ENCODE results near the gene DNAJC5. TPM values are rescaled to one million over a fixed set of nuclear protein-coding genes. Genes with fewer than 3 reads are reported as not detected.
"Not testable (repeated sequence)": the region's sequence is repeated elsewhere in the genome, so short reads cannot be mapped to it uniquely, and the experiment has no call there.

The DNAJC5 gene
- total RNA-seq, 1 donor from 2014 or later = 67.3 TPM

DNA sequence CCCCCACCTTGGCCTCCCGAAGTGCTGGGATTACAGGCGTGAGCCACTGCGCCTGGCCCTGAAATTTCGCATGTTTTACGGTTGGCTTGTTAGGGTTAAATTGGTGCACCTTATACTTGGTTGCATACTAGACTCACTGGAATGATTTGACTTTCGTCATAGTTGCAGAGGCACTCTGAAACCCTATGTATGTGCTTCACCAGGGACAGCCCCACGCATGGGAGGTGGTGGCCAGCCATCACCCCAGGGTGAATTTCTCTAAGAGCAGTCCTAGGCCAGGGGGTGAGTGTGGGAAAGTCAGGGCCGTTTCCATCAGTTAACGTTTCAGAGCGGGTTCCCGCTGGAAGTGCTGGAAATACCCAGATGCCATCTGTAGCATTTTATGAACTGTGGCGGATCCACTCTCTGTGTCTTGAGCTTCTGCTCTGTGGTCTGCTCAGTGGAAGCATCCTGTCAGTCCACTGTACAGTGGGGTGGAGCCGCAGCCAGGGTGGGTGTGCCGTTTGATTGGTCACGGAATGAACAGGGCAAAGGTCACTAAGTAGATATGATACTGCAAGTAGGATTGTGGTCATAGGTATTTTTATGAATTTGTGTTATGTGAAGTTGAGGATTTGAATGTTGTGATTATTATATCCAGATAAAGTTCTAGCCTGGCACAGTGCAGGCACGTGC is 13.2 kb downstream of the DNAJC5 start:
- DNase-seq (ENCODE audit: low read depth in 2 of 2) = no peak

DNA sequence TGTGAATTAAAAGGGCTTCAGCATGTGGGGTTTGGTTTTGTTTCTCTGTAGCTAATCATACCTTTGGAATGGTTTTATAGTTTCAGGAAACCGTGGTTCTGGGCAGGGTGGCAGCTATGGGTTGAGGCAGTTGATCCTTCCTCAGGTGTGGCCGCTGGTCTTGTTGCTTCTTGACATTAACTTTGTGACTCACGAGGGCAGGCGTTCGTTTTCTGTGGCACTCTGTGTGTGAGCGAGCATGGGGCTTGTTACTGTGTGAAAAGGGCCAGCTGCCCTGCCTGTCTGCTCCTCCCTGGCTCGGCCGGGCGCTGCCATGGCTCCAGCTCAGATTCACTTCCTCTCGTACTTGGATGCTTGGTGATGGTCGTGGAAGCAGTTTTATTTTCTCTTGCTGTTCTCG is 16.2 kb downstream of the DNAJC5 start:
- DNase-seq (ENCODE audit: low read depth in 2 of 2) = peak in 1 of 2 donors; percentile 23

DNA sequence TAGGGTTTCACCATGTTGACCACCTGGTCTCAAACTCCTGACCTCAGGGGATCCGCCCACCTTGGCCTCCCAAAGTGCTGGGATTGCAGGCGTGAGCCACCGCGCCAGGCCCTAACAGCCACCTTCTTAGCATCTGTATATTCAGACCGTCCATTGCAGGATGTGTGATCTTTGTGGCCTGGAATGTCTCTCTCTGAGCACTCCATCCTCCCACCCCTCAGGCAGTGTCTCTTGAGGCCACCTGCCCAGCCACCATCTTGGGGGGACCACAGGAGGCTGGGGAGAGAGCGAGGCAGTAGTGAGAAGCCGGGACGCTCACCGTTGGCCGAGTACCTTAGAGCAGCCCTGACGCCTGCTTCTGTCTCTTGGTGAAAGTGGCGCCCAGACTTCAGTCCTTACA is 18.8 kb downstream of the DNAJC5 start:
- DNase-seq (ENCODE audit: low read depth in 2 of 2) = no peak

DNA sequence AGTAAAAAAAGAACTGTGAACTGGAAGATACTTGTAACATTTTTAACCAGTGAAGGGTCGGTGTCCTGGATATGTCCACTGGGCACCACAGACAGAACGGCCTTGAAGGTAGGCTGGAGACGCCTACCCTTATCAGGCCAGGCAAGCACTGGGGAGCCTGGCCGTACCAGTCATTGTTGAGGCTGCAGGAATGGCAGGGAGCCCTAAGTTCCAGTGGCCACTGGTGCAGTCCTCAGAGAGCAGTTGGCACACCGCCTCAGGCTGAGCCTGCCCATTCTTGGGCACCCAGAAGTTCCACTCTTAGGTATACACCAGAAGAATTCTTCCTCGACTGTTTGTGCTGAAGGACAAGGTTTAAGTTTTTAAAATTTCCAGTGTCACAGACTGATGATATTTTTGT is 20.5 kb downstream of the DNAJC5 start:
- DNase-seq (ENCODE audit: low read depth in 2 of 2) = no peak

DNA sequence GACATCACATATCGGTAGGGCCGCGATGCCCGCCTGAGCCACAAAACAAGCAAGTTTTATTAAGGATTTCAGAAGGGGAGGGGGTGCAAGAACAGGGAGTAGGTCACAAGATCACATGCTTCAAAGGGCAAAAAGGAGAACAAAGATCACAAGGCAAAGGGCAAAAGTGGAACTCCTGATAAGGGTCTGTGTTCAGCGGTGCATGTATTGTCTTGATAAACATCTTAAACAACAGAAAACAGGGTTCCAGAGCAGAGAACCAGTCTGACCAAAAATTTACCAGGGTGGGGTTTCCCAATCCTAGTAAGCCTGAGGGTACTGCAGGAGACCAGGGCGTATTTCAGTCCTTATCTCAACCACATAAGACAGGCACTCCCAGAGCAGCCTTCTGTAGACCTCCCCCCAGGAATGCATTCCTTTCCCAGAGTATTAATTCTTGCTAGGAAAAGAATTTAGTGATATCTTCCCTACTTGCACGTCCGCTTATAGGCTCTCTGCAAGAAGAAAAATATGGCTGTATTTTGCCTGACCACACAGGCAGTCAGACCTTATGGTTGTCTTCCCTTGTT is 21.5 kb downstream of the DNAJC5 start:
- DNase-seq (ENCODE audit: low read depth in 2 of 2) = not testable (repeated sequence)

DNA sequence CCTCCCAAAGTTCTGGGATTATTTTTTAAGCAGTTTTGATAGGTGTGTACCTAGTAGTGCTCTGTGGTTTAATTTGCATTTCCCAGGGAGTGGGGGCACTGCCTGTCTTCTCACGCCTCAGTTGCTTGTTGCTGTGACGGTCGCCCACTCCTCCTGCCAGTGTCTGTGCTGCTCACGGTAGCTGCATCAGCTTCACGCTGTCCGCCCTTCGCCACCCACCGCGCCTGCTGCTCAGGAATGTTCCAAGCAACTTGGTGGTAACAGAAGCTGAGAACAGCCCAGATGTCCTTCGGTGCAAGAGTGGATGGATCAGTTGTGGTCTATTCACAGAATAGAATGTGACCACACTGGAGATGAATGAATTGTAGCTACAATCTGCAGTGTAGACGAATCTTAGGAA is 22.9 kb downstream of the DNAJC5 start:
- DNase-seq (ENCODE audit: low read depth in 2 of 2) = no peak

DNA sequence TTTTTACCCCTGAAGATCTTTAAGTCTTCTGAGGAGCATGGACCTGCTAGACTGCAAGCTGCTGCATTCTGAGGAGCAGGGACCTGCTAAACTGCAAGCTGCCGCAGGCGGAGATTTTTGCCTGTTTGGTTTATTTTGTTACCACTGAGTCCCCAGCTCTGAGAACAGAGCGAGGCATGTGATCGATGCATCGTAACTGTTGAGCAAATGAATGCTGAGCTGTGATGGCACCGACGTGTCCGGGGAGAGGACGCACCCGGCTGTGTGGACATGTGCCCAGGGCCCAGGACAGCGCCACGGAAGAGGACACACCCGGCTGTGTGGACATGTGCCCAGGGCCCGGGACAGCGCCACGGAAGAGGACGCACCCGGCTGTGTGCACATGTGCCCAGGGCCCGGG is 24.2 kb downstream of the DNAJC5 start:
- DNase-seq (ENCODE audit: low read depth in 2 of 2) = no peak

DNA sequence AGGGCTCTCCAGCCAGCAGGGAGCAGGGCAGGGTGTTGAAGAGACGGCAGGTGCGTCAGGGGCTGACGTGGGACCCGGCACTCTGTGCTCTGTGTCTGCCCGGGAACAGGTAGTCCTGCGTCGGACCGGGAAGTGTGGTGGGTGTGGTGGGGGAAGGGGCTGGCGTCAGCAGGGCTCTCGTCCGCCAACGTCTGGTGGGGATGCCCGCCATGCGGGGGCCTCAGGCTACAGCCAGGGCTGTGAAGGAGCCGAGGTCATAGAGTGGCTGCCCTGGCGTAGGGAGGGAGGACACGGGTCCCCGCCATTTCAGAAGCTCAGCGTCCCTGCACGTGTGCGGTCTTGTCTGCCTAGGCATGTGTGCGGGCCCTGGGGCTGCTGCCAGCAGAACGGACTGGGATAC is 25.3 kb downstream of the DNAJC5 start:
- no peak for DNase-seq (ENCODE audit: low read depth in 2 of 2)

DNA sequence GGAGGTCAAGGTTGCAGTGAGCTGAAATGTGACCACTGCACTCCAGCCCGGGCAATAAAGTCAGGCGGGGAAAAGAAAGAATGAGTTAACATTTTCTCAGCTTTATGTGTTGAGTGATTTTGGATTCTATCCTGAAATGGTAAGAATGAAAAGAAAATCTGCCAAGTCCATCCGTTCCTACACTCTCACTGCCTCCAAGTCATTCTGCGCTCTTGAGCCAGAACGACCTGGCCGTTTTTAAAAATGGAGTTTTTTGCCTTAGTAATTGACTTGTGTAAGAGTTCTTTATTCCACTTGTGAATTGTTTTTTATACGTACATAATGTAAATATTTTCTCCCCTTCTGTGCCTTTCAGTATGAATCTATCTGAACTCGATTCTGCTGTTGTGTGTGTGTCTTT is 28.7 kb downstream of the DNAJC5 start:
- DNase-seq (ENCODE audit: low read depth in 2 of 2) = no peak

DNA sequence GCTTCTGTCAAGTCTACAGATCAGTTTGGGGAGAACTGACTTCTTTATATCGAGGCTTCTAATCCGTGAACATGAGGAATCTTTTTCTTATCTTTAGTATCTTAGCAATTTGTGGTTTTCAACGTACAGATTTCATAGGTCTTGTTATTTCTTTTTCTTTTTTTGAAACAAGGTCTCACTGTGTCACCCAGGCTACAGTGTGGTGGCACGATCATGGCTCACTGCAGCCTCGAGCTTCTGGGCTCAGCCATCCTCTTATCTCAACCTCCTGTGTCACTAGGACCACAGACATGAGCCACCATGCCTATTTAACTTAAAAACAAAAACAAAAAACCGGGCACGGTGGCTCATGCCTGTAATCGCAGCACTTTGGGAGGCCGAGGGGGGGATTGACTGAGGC is 29.3 kb downstream of the DNAJC5 start:
- DNase-seq (ENCODE audit: low read depth in 2 of 2) = no peak

DNA sequence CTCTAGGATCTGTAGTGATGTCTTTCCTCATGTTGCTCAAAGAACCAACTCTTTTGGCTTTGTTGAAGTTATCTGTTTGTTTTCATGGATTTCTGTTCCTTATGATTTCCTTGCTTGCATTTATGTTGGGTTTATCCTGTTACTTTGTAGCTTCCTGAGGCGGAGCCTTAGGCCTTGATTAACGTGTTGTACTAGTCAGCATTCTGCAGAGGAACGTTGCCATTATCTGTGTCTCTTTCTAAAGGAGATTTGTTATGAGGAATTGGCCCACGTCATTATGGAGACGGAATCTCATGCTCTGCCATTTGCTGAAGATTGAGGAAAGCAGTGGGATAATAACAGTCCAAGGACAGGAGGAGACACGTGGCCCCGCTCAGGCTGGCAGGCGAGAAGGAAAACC is 31.4 kb downstream of the DNAJC5 start:
- DNase-seq (ENCODE audit: low read depth in 2 of 2) = no peak

DNA sequence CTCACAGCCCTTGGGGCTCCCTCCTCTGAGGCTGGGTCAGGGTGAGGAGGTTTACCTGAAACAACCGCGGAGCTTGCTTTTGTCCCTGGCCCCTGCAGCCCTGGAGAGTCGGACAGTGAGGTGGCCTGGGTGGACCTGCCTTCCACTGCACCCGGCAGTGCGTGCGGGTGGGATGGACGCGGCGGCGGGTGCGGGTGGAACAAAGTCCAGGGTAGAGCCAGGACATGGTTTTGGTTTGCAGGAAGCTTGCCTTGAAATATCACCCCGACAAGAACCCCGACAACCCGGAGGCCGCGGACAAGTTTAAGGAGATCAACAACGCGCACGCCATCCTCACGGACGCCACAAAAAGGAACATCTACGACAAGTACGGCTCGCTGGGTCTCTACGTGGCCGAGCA is 34.1 kb downstream of the DNAJC5 start:
- no peak for DNase-seq (ENCODE audit: low read depth in 2 of 2)

DNA sequence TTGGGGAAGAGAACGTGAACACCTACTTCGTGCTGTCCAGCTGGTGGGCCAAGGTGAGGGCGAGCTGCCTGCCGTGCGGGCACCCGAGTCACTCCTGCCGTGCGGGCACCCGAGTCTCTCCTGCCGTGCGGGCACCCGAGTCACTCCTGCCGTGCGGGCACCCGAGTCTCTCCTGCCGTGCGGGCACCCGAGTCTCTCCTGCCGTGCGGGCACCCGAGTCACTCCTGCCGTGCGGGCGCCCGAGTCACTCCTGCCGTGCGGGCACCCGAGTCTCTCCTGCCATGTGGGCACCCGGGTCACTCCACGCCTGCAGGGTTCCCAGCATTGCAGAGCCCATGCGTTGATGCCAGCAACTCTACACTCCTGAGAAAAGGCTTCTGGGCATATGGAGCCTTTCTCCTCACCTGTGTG is 34.6 kb downstream of the DNAJC5 start:
- not testable (repeated sequence) for DNase-seq (ENCODE audit: low read depth in 2 of 2)

DNA sequence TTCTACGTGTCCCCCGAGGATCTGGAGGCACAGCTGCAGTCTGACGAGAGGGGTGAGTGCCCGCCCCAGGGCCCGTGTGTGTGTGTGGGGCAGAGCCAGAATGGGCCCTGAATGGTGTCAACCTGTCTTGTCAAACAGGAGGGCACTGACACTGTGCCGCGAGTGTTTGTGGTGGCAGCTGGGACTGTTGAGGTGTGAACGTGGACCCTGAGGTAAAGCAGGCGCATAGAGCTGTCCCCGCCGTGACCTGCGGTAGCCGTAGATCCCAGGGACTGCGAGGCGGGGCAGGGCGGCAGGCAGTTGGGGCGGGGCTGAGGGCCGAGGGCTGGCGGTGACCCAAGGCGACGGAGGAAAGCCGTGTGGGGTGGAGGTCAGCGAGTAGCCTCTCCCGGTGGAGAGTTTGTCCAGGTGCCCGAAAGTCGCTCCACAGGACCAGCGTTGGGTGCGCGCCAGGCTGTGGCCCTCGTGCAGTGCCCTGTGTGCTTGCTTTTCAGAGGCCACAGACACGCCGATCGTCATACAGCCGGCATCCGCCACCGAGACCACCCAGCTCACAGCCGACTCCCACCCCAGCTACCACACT is 36.1 kb downstream of the DNAJC5 start:
- no peak for DNase-seq (ENCODE audit: low read depth in 2 of 2)

DNA sequence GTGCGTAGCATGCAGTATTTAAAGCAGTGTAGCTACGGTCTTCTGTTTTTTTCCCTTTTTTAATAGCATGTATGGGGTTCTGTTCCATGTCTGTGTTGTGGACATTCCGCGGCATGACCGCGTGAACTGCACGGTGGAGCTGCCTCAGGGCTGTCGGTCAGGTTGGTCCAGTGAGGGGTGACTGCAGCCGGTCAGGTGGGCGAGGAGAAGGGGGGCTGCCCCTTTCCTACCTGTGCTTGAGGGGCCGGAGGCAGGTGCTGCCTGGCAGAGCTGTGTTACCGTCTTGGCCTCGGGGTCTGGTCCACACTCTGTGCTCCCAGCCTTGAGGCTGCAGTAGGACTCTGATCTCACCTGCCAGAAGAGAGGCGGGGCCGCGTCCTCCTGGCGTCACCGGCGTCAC is 36.8 kb downstream of the DNAJC5 start:
- DNase-seq (ENCODE audit: low read depth in 2 of 2) = no peak

DNA sequence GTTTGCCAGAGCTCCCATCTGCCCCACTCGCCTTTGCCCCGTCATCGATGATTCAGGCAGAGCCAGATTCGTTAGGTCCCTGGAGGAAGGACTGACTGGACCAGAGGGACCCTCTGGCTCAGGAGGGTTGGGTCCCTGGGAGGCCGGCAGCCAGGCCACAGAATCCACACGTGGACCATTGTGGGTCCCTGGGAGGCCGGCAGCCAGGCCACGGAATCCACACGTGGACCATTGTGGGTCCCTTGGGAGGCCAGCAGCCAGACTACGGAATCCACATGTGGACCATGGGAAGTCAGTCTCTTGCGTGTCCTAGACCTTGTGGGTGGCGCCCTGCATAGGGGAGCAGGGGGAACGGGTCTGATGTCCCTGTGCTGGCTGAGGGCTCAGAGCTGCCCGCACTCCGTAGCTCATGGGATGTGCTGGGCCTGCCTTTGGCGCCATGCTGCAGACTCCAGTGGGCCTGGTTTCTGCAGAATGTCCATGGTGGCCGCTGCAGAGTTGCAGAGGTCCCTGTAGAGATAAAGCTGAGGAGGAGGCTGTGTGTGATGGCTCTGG is 37.8 kb downstream of the DNAJC5 start:
- no peak for DNase-seq (ENCODE audit: low read depth in 2 of 2)

DNA sequence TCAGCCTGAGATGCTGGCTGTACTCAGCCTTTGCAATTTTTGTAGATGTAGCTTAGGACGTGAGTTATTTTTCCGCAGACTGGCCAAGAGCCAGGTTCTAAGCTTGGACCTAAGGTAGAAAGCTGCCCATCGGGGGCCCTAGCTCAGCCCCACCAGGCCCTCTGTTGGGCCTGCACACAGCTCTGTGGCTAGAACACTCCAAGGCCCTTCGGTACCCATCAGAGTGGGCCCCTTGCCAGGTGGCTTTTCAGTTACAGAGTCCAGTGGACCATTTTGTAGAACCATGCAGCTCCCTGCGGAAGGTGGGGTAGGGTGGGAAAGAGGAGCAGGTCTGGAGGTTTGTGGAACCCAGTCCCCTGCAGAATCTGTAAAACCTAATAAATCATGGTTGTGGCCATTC is 38.7 kb downstream of the DNAJC5 start:
- DNase-seq (ENCODE audit: low read depth in 2 of 2) = no peak

DNA sequence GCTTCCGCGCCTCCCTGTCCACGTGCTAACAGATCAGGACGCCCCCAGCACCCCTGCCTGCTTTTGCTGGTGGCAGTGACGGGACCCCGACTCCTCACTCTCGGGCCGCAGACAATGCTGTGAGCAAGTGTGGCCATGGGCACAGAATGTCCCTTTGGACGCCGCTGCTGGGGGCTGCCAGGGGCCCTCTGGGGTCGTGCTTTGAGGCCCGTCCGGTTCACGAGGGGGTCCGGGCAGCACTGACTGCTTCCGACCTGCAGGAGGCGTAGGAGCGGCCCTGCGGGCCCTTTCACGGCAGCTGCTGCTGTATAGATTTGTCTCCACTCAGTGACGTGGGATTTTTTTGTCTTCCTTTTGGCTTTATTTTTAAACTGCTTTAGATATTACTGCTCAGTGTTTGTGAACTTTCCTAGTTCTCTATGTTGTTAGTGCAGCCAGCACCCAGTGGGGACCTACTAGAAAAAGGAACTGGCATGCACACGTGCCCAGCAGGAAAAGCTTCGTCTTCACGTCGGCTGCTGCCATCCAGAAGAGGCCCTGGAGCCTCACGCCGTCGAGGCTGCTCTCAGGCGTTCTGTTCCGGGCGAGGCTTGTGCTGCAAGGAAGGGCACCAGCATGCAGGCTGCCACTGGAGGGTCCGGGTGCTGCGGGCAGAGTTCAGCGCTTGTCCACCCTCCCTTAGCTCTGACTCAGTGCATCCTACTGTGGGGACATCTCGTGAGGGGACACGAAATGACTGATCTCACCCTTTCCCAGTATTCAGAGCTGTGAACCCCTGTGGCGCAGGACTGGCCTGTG is 39.5 kb downstream of the DNAJC5 start:
- no peak for DNase-seq (ENCODE audit: low read depth in 2 of 2)

DNA sequence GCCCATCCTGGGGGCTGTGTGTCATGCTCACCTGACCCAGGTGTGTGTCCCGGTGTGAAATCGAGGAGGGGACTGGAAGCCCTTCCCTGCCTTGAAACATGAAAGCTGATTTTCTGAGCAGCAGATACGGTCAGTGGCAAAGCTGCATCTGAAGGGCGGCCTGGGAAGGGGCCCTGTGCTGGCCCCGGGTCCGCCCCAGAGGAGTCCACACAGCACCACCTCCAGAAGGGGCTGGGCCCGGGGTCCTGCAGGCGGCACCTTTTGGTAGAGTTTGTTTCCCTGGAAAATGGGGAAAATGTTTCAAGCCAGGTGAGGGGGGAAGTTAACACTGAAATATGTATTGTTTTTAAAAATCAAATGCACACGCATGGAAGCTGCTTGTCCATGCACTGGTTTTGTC is 40.5 kb downstream of the DNAJC5 start:
- no peak for DNase-seq (ENCODE audit: low read depth in 2 of 2)

DNA sequence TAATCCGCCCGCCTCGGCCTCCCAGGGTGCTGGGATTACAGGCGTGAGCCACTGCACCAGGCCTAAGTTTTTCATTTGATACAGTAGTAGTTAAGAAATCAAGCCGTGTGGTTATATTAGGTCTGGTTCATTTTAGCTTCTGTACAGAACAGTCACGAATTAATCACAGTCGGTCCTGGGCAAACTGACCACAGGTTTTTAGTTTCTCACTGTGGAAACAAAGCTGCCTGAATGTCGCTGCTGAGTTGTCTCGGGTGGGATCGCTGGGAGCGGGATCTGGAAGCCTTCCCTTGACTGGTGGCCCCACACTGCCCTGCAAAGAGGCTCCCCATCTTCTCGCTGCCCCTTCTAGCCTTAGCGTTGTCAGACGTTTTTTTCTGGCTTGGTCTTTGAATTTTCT is 42.7 kb downstream of the DNAJC5 start:
- DNase-seq (ENCODE audit: low read depth in 2 of 2) = no peak

DNA sequence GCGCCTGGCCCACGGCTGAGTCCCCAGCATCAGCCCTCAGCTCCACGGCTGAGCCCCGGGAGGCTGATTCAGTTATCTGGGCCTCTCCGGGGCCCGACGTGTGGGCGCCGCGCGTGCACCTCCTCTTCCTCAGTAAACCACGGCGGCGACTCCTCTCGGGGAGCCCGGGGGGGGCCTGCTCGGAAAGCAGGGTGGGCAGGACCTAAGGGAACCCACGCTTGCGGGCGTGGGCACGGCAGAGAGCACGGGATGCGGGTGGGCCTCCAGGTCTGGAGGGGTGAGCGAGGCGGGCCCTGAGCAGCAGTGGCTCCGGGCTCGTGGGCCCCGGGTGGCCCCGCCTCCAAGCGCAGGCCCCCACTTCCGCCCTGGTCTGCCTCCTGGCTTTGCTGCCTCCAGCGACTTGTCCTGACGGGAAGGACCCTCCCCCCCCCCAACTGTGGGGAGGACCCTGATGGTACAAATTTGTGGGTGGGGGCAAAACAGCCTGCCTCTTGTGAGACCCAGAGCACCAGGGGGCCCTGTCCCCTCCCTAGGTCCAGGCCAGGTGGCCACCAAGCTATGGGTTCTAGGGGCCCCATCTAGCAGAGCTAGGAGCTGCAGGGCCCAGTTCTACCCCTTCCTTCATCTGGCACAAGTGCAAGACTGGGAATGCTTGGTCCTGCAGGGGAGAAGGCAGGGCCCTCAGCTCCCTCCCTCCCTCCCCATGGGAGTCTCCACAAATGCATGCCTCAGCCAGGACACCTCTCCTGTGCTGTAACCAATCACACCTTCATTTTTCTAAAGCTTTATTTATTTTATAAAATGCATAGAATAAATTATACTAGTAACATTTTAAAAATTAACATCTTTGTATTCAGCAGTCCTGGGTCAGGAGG is 44.4 kb downstream of the DNAJC5 start:
- DNase-seq (ENCODE audit: low read depth in 2 of 2) = no peak
